HG02642 (cell line): Measurements from ENCODE around the gene CATSPERZ.

Experiments
- ATAC-seq: cut with Tn5 transposase; IDR thresholded peaks from one replicate; pipeline ENCODE4 v1.9.1; 2021; ENCODE audit warnings: mild to moderate bottlenecking; ENCODE audit not compliant: unreplicated experiment, poor library complexity

CATSPERZ gene

DNA sequence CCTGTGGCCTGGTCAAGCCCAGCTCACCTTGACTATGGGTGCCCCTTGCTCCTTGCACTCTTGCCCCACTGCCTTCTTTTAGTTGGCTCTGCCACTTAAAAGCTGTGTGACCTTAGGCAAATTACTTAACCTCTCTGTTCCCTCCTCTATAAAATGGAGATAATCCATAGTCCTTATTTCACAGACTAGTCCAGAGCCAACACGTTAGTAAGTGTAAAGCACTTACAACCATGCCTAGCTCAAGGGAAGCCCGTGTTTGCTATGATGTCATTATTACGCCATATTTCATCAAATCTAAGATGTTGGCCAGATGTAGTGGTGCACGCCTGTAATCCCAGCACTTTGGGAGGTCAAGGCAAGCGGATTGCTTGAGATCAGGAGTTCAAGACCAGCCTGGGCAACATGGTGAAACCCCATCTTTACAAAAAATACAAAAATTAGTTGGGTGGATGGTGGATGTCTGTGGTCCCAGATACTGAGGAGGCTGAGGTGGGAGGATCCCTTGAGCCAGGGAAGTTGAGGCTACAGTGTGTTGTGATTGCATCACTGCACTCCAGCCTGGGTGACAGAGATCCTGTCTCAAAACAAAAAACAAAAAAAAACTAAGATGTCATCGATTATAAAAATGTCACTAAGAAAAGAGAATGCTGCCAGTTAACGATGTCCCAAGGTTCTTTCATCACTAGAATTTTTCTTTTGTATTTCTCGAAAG, 37.5 kb downstream of the CATSPERZ start:
- ATAC-seq, result no peak

- no peak for ATAC-seq
Observed at GRCh38 chr11:64338716-64339115, 38.6 kb downstream of the CATSPERZ start.

- no peak for ATAC-seq
Observed at GRCh38 chr11:64339286-64339685, 39.1 kb downstream of the CATSPERZ start.

DNA sequence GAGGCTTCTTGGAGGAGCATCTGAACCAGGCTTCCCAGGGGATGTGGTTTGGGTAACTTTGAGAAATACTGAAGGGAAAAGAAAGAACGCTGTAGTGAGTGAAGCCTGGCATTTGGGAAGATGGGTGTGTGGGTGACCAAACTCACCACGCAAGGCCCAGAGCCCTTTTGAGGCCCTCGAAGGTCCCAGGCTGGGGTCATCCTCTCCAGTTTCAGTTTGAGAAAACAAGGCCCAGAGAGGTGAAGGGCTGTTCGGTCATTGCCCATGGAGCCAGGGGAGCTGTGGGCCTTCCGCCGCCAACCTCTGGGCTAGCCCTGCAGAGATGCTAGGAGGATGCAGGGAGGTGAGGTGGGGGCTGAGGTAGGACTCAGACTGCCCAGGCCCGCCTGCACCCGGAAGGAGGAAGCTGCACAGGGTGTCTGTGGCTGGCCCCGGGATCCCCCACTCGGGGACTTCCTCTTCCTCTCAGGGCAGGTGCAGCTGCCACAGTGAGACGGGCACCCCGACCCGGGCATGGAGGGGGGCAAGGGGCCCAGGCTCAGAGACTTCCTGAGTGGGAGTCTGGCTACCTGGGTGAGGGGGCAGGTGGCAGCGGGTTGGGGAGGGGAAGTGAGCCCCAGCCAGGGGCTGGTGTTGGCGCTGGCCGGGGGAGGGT, 39.7 kb downstream of the CATSPERZ start, which contains the start of gene CCDC88B:
Gene CCDC88B (plus strand): TSS at position 451 of the 655 bp plus-strand sequence. CDS start 63 bp downstream, at position 514.
- ATAC-seq, result peak; percentile 67

DNA sequence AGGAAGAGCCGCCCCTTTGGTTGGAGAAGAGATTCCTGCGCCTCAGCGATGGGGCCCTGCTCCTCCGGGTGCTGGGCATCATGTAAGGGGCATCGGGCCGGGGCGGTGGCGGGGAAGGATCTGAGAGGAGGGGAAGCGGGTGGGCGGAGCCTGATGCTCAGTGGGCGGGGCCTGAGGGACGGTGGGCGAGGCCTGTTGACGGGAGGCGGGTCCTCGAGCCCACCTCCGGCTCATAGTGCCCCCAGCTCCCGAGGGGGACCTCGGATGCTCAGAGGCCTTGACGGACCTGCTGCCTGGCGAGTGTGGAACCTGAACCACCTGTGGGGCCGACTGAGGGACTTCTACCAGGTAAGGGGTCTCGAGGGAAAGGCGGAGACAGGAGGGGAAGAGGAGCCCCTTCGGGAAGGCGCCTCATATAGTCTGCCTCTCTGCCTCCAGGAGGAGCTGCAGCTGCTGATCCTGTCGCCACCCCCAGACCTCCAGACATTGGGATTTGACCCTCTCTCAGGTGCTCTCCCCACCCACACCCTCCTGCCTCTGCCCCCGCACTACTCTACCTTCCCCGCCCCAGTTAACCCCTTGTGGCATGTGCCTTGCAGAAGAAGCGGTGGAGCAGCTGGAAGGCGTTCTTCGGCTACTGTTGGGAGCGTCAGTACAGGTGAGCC, 40.6 kb downstream of the CATSPERZ start:
- peak; percentile 45 for ATAC-seq

- ATAC-seq, result no peak
Observed at GRCh38 chr11:64341429-64341828, 41.3 kb downstream of the CATSPERZ start.

DNA sequence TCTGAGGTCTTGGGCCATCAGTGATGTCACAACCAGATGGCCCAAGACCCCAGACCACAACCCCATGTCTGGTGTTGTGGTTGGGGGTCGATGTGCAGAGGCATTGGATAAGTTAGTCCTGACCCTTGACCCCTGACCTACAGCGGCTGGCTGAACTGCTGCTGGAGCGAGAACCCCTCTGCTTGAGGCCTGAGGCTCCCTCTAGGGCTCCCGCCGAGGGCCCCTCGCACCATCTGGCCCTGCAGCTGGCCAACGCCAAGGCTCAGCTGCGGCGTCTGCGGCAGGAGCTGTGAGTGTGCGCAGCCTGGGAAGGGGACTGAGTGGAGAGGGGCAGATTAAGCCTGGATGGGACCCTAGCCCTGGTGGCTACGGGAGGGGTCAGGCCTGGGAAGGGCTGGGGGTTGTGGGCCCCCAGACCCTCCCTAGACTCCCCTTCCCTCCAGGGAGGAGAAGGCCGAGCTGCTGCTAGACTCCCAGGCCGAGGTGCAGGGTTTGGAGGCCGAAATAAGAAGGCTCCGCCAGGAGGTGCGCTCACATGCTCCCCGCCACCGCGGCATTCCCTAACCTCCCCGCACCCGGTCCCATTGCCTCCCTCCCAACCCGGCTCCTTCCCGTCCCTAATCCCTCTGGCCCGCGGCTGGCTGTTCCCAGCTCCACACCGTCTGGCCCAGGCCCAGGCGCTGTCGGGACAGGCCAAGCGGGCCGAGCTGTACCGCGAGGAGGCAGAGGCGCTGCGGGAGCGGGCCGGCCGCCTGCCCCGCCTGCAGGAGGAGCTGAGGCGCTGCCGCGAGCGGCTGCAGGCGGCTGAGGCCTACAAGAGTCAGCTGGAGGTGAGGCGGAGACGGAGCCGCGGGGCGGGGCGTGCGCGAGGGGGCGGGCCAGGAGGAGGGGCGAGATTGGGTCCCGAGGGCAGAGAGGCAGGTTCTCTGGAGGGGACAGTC, 42.0 kb downstream of the CATSPERZ start:
- no peak for ATAC-seq

DNA sequence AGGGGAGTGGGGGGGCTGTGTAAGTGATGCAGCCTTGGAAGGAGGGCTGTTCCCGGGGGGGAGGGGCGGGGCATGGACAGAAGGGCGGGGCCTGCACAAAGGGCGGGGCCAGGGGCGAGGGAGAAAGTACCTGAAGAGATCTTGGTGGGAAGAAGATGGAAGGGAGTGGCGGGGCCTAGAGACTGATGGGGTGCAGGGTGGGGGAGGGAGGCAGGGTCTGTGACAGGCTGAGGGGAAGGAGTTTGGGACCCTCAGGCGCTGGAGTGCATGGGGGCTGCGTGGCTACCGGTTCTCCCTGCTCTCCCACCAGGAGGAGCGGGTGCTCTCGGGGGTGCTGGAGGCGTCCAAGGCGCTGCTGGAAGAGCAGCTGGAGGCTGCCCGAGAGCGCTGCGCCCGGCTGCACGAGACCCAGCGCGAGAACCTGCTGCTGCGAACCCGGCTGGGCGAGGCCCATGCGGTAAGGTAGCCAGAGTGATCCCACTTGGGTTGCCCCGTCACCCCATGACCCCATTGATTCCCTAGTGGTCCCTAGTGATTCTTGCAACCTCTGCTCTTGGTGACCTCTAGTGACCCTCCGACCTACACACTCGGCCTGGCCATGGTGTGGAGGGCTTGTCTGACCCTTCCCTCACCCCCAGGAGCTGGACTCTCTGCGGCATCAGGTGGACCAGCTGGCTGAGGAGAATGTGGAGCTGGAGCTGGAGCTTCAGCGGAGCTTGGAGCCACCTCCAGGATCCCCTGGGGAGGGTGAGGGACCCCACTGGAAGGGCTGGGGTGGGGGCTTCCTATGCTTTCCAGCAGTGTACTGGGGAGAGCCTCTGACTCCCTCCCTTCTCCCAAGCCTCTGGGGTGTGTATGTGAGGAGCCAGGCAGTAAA, 42.9 kb downstream of the CATSPERZ start:
- ATAC-seq, result no peak

DNA sequence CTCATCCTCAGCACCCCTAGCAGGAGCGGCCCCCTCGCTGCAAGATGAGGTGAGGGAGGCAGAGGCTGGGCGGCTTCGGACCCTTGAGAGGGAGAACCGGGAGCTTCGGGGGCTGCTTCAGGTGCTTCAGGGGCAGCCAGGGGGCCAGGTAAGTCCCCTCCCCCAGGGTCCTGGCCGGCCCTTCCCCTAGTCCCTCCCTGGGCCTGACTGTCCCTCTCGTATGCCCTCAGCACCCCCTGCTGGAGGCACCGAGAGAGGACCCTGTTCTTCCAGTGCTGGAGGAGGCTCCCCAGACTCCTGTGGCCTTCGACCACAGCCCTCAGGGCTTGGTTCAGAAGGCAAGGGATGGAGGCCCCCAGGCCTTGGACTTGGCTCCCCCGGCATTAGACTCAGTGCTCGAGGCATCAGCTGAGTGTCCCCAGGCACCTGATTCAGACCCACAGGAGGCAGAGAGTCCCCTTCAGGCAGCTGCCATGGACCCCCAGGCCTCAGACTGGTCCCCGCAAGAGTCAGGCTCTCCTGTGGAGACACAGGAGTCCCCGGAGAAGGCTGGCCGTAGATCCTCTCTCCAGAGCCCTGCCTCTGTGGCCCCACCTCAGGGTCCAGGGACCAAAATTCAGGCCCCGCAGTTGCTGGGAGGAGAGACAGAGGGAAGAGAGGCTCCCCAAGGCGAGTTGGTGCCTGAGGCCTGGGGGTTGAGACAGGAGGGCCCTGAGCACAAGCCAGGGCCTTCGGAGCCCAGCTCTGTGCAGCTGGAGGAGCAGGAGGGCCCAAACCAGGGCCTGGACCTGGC, 43.8 kb downstream of the CATSPERZ start:
- ATAC-seq, result no peak

DNA sequence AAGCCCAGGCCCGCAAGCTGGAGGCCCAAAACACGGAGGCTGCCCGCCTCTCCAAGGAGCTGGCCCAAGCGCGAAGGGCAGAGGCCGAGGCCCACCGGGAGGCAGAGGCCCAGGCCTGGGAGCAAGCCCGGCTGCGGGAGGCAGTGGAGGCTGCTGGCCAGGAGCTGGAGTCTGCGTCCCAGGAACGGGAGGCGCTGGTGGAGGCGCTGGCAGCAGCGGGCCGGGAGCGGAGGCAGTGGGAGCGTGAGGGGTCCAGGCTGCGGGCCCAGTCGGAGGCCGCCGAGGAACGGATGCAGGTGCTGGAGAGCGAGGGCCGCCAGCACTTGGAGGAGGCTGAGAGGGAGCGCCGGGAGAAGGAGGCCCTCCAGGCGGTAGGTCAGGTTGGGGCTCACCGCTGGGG, 44.6 kb downstream of the CATSPERZ start:
- no peak for ATAC-seq

GRCh38 chr11:64347193-64347867, 47.2 kb downstream of the CATSPERZ start:
- ATAC-seq, result no peak

DNA sequence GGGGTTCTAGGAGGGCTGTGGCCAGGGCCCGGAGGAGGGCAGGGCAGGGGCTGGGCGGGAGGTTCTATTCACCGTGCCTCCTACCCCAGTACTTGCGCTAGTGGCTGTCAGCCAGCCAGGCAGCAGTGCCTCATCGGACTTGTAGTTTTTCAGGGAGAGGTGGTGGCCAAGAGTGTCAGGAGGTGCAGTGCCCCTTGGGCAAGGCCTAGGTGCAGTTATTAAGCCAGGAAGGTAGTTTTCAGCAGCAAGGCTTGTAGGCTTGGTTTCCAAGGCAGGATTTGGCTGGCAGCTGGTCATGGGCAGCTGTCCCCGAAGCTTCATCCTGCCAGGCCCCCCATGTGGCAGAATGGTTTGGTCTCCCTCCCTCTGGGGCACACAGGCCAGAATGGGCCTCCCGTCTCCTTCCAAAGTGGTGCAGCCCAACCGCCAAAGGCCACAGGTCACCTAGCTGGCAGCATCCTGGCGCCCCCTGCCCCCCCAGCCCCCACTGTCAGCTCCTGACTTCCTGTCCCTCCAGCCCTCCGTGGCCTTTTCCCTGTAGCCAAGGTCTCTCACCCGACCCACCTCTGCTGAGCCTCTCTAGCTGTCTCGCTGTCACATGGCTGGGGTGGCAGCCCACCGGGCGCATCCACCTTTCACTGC, 48.3 kb downstream of the CATSPERZ start:
- ATAC-seq, result no peak

DNA sequence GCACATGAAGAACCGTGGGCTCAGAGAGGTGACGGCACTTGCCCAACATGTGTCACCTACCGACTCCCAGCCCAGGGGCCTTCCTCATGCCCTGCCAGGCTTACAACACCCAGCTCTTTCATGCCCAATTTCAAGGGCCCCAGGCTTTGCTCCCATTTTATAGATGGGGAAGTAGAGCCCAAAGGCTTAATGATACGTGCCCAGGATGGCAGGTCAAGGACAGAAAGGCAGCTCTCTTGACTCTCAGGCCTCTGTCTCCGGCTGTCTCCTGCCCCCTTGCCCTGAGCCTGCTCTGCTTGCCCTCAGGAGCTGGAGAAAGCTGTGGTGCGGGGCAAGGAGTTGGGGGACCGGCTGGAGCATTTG, 48.8 kb downstream of the CATSPERZ start:
- ATAC-seq, result no peak

DNA sequence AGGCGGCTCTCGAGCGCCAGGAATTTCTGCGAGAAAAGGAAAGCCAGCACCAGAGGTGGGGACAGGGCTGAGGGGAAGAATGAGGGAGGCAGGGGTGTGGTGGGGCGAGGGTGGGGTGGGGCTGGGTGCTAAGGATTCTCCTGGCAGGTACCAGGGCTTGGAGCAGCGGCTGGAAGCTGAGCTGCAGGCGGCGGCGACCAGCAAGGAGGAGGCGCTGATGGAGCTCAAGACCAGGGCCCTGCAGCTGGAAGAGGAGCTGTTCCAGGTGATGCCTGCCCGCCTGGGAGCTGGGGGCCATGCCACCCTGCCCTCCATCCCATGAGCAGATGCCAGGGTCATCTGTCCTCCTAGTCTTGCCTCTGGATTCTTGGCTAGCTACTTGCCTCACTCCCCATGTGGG, 49.2 kb downstream of the CATSPERZ start:
- ATAC-seq, result no peak

DNA sequence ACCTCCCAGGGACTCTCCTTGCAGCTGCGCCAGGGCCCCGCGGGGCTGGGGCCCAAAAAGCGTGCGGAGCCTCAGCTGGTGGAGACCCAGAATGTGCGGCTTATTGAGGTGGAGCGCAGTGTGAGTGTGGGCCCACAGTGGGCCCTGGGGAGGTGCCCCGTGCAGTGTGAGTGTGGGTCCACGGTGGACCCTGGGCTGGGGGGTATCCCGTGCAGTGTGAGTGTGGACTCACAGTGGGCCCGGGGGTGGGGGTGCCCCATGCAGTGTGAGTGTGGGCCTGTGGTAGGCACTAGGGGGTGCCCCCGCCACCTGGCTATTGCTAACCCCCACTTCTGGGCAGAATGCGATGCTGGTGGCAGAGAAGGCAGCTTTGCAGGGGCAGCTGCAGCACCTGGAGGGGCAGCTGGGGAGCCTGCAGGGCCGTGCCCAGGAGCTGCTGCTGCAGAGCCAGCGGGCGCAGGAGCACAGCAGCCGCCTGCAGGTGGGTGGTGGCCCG, 51.0 kb downstream of the CATSPERZ start:
- no peak for ATAC-seq

DNA sequence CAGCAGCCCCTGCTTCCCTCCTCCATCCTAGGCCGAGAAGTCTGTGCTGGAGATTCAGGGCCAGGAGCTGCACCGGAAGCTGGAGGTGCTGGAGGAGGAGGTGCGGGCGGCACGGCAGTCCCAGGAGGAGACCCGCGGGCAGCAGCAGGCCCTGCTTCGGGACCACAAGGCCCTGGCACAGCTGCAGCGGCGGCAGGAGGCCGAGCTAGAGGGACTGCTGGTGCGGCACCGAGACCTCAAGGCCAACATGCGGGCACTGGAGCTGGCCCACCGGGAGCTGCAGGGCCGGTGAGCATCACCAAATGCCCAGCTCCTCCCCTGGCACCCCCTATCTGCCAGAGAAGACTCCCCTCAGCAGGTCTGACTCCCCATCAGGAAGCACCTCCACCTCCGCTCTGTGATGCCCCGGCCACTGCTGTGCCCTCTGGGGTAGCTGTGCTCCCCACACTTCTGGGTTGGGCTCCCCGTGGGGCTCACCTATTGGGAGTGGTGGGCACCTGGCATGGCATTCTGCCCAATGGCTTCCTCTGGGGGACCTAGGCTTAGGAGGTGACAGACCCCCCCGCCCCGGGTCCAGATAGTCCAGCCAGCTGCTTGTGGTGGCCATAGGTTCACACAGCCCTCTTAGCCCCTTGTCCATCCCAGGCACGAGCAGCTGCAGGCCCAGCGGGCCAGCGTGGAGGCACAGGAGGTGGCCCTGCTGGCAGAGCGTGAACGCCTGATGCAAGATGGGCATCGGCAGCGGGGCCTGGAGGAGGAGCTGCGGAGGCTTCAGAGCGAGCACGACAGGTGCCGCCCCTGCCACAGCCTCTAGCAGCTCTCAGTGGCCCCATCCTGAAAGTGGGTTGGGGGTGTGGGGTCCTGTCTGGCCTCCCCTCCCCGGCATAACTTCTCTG, 52.2 kb downstream of the CATSPERZ start:
- ATAC-seq, result no peak
